Heart left ventricle (tissue), 13 donors: ENCODE data around the gene PARVA.

Source experiments
- POLR2A ChIP-seq, 2 donors: fragments of 450-650 bp; IDR thresholded peaks; one replicate each; pipeline ENCODE4 v1.6.1; 2017; ENCODE audit warnings: antibody characterized with exemption in 2 of 2, mild to moderate bottlenecking in 2 of 2, moderate library complexity in 2 of 2
- TF ChIP-seq, protein P1 (sequence below), 12 donors: fragments of 200-600 bp; sonication (generic) in 4 of 12; IDR thresholded peaks; one replicate each; pipeline versions ENCODE4 v1.5.0 to v1.8.0; 2018 to 2022; ENCODE audit warnings: antibody characterized with exemption in 12 of 12, mild to moderate bottlenecking in 5 of 12
- donor health status: ischemic (EF 13 %, LVEDD 7.1; RV severe dilation, severe dysfunction).
- donor health status: DM: no; HTN: yes; CAD: no.
- donor health status: DM: no; HTN: no; CAD: no.
- donor health status: ischemic (EF 25% LVEDD 6.9; RV normal size, moderate dysfunction).
- donor health status: ischemic (EF 25% LVEDD 5.7; RV mildly dilated, moderate dysfunction).
- donor health status: ischemic (EF 35%, LVEDD 5.7; RV mildly dilated, moderate dysfunction).
- donor health status: nonischemic (EF 11% LVEDD 7.7; RV severe dilation, severe dysfunction).
- donor health status: DM: yes; HTN: yes; CAD: no.
- donor health status: PGD.
- donor health status: ischemic (EF 29% LVEDD 5.4; RV normal size, mild dysfunction).
- donor health status: nonischemic (EF 23%, LVEDD 6.1; RV moderate dilation, normal function).

DNA sequence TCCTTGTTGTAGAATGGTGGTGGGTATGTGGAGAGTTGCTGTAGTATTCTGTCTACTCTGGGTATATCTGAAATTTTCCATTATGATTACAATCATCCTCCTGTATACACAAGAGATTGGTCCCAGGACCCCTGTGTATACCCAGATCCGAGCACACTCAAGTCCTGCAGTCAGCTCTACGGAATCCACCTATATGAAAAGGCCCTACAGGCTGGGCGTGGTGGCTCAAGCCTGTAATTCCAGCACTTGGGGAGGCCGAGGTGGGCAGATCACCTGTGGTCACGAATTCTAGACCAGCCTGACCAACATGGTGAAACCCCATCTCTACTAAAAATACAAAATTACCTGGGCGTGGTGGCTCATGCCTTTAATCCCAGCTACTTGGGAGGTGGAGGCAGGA lies 17.2 kb downstream of the PARVA start:
- TF ChIP-seq, protein P1, sequence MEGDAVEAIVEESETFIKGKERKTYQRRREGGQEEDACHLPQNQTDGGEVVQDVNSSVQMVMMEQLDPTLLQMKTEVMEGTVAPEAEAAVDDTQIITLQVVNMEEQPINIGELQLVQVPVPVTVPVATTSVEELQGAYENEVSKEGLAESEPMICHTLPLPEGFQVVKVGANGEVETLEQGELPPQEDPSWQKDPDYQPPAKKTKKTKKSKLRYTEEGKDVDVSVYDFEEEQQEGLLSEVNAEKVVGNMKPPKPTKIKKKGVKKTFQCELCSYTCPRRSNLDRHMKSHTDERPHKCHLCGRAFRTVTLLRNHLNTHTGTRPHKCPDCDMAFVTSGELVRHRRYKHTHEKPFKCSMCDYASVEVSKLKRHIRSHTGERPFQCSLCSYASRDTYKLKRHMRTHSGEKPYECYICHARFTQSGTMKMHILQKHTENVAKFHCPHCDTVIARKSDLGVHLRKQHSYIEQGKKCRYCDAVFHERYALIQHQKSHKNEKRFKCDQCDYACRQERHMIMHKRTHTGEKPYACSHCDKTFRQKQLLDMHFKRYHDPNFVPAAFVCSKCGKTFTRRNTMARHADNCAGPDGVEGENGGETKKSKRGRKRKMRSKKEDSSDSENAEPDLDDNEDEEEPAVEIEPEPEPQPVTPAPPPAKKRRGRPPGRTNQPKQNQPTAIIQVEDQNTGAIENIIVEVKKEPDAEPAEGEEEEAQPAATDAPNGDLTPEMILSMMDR (IDR thresholded peaks at IDR 0.05), result no peak
- no peak for TF ChIP-seq POLR2A (IDR thresholded peaks at IDR 0.05)
